CD14-positive monocyte (primary cell): ENCODE measurements around the gene ARHGEF10L. TPM values are rescaled to one million over a fixed set of nuclear protein-coding genes. Genes with fewer than 3 reads are reported as not detected.

Experiments used
- DNase-seq, 3 donors: peaks; one replicate each; pipeline ENCODE4 v3.0.0-alpha.2; 2011 to 2022
- H2AFZ ChIP-seq: 2 replicates; pipeline ENCODE4 v1.6.0; 2012; ENCODE audit warnings: mild to moderate bottlenecking, low read depth, low read length, inconsistent platforms; ENCODE audit not compliant: insufficient read depth, poor library complexity, severe bottlenecking
- H3K27ac ChIP-seq, 2 donors: 1 replicate in 1 of 2; 2 replicates in 1 of 2; pipeline ENCODE4 v1.5.1; 2012 to 2013; ENCODE audit warnings: low read length in 2 of 2, control low read depth in 1 of 2, inconsistent platforms in 1 of 2, low read depth in 1 of 2, mild to moderate bottlenecking in 1 of 2
- H3K27me3 ChIP-seq, 2 donors: one replicate each; pipeline versions ENCODE4 v1.6.0 to v1.6.1; 2011 to 2013; ENCODE audit warnings: low read length in 2 of 2; ENCODE audit not compliant: control insufficient read depth in 2 of 2, insufficient read depth in 2 of 2
- H3K36me3 ChIP-seq, 2 donors: replicated peaks in 1 of 2; 1 replicate in 1 of 2; 2 replicates in 1 of 2; pipeline versions ENCODE4 v1.5.1 to v1.6.1; 2012 to 2013; ENCODE audit warnings: low read length in 2 of 2, control low read depth in 1 of 2, inconsistent platforms in 1 of 2, mild to moderate bottlenecking in 1 of 2; ENCODE audit not compliant: insufficient read depth in 2 of 2, control insufficient read depth in 1 of 2
- H3K4me1 ChIP-seq, 2 donors: 1 replicate in 1 of 2; 2 replicates in 1 of 2; pipeline versions ENCODE4 v1.5.1 to v1.6.1; 2012 to 2013; ENCODE audit warnings: low read length in 2 of 2, control low read depth in 1 of 2, inconsistent platforms in 1 of 2, mild to moderate bottlenecking in 1 of 2, moderate library complexity in 1 of 2; ENCODE audit not compliant: insufficient read depth in 2 of 2, control insufficient read depth in 1 of 2
- H3K4me2 ChIP-seq: replicated peaks from 2 replicates; pipeline ENCODE3; 2012; ENCODE audit warnings: low read length, moderate library complexity, mild to moderate bottlenecking; ENCODE audit not compliant: poor library complexity, severe bottlenecking; ENCODE audit errors: extremely low read depth
- H3K4me3 ChIP-seq, 3 experiments: fragments of 200-600 bp in 1 of 3; sonication (generic) in 1 of 3; replicated peaks in 1 of 3; 1 replicate in 2 of 3; 2 replicates in 1 of 3; pipeline ENCODE4 v1.5.1; 2011 to 2013; ENCODE audit warnings: low read length in 3 of 3, mild to moderate bottlenecking in 3 of 3, control low read depth in 2 of 3, low read depth in 2 of 3, inconsistent platforms in 1 of 3, moderate library complexity in 1 of 3
- H3K79me2 ChIP-seq: 2 replicates; pipeline ENCODE4 v1.6.0; 2012; ENCODE audit warnings: mild to moderate bottlenecking, control low read depth, inconsistent platforms, low read length, moderate library complexity; ENCODE audit not compliant: insufficient read depth
- H3K9ac ChIP-seq: 2 replicates; pipeline ENCODE4 v1.6.0; 2017; ENCODE audit warnings: low read length, mild to moderate bottlenecking; ENCODE audit not compliant: insufficient read depth, poor library complexity, severe bottlenecking
- H3K9me3 ChIP-seq, 2 donors: replicated peaks in 1 of 2; 1 replicate in 1 of 2; 2 replicates in 1 of 2; pipeline versions ENCODE4 v1.5.1 to v1.6.1; 2012 to 2013; ENCODE audit warnings: low read length in 2 of 2, control low read depth in 1 of 2; ENCODE audit not compliant: control insufficient read depth in 1 of 2, insufficient read depth in 1 of 2
- H4K20me1 ChIP-seq: 2 replicates; pipeline ENCODE4 v1.6.0; 2012; ENCODE audit warnings: mild to moderate bottlenecking, low read length, control low read depth, moderate library complexity; ENCODE audit not compliant: insufficient read depth
- H3K27ac Mint-ChIP-seq, 7 donors: one replicate each; pipeline ENCODE4 v1.8.0; 2020; ENCODE audit warnings: mild to moderate bottlenecking in 7 of 7, mixed read lengths in 7 of 7, moderate library complexity in 6 of 7, inconsistent platforms in 2 of 7
- H3K27me3 Mint-ChIP-seq, 3 donors: one replicate each; pipeline ENCODE4 v1.8.0; 2021 to 2022; ENCODE audit warnings: low read depth in 3 of 3, mild to moderate bottlenecking in 3 of 3, mixed read lengths in 3 of 3, moderate library complexity in 3 of 3, inconsistent platforms in 1 of 3
- H3K36me3 Mint-ChIP-seq, 2 donors: one replicate each; pipeline ENCODE4 v1.8.0; 2020; ENCODE audit warnings: mixed read lengths in 2 of 2, inconsistent platforms in 1 of 2, mild to moderate bottlenecking in 1 of 2
- H3K4me1 Mint-ChIP-seq: one replicate; pipeline ENCODE4 v1.8.0; 2020; ENCODE audit warnings: mild to moderate bottlenecking, mixed read lengths
- H3K4me3 Mint-ChIP-seq, 2 donors: one replicate each; pipeline ENCODE4 v1.8.0; 2020; ENCODE audit warnings: mild to moderate bottlenecking in 2 of 2, mixed read lengths in 2 of 2, moderate library complexity in 1 of 2
- H3K9me3 Mint-ChIP-seq, 7 donors: one replicate each; pipeline ENCODE4 v1.8.0; 2020 to 2022; ENCODE audit warnings: mixed read lengths in 7 of 7, mild to moderate bottlenecking in 6 of 7, moderate library complexity in 6 of 7, inconsistent platforms in 2 of 7
- CTCF ChIP-seq: fragments of 200-600 bp; IDR thresholded peaks from one replicate; pipeline ENCODE4 v1.8.0; 2022; ENCODE audit warnings: antibody characterized with exemption, mild to moderate bottlenecking
- WGBS: methylation state at CpG from one replicate; pipeline ENCODE4 v1.1.5; 2013; ENCODE audit warnings: missing lambda C conversion rate; ENCODE audit not compliant: insufficient coverage; 5-methylcytosine and 5-hydroxymethylcytosine counted together
- intact Hi-C, 2 donors: fragments of 100-400 bp; cut with micrococcal nuclease; formaldehyde crosslinking; loops; one replicate each; pipeline versions ENCODE4 v1.15.0 to v1.15.1; 2023
- polyA plus RNA-seq, 3 donors: library from polyadenylated mRNA; depleted of rRNA in 1 of 3; unstranded in 2 of 3; stranded (reverse) in 1 of 3; fragments of 300-500 nt in 2 of 3; fragments of >200 nt in 1 of 3; fragmentation: Illumina TruSeq in 2 of 3; gene quantifications; 1 replicate in 2 of 3; 2 replicates in 1 of 3; pipeline ENCODE4 v1.2.3, GENCODE V29; 2012 to 2021

Gene ARHGEF10L
- polyA plus RNA-seq, 3 donors, result 20.7 to 95.7 (median 23.7) TPM

- H3K27me3 ChIP-seq, result no peaks in the 10 kb centered on the region
- H3K4me1 Mint-ChIP-seq, result peaks cover 38% of the 10 kb centered on the region
- no peak overlapping the region for H3K4me3 Mint-ChIP-seq
- no peak overlapping the region for H3K9ac ChIP-seq
- H3K27ac ChIP-seq, result no peak overlapping the region
- H2AFZ ChIP-seq, result no peak overlapping the region
- H3K4me2 ChIP-seq, result no peak overlapping the region
- 93% methylated on average over 8 of the region's 9 CpGs for WGBS
- peaks cover 21 to 23% of the 10 kb centered on the region in 2 donors for H3K4me1 ChIP-seq
- no peaks in the 10 kb centered on the region for H3K9me3 Mint-ChIP-seq
- H3K4me3 ChIP-seq, result no peak overlapping the region
- DNase-seq, result no peak
- no peaks in the 10 kb centered on the region for H3K9me3 ChIP-seq
- H3K27me3 Mint-ChIP-seq, result peaks cover 9 to 20% (median 10%) of the 10 kb centered on the region in 3 donors
- H3K36me3 Mint-ChIP-seq, result no peaks in the 10 kb centered on the region
- no peaks in the 10 kb centered on the region for H3K36me3 ChIP-seq
- no peak overlapping the region for H3K27ac Mint-ChIP-seq
- no peak for TF ChIP-seq CTCF
- no peaks in the 10 kb centered on the region for H4K20me1 ChIP-seq
- intact Hi-C loops, result no loop called here
- no peaks in the 10 kb centered on the region for H3K79me2 ChIP-seq
These were observed 27.4 kb downstream of the ARHGEF10L start for GRCh38 chr1:17566892-17567291.

- Mint-ChIP-seq H3K4me1 (peaks cover 36% of the 10 kb centered on the region), H3K4me3 (no peak overlapping the region), H3K27me3 (peaks cover 11 to 20% (median 12%) of the 10 kb centered on the region in 3 donors), H3K9me3 (no peaks in the 10 kb centered on the region), H3K36me3 (no peaks in the 10 kb centered on the region), H3K27ac (no peak overlapping the region)
- no peaks in the 10 kb centered on the region for H3K27me3 ChIP-seq
- no peak overlapping the region for H3K4me2 ChIP-seq
- no peak overlapping the region for H3K4me3 ChIP-seq
- no peaks in the 10 kb centered on the region for H3K36me3 ChIP-seq
- H2AFZ ChIP-seq, result no peak overlapping the region
- WGBS, result 91% methylated on average over 5 of the region's 6 CpGs
- no peak for DNase-seq
- no peak overlapping the region for H3K27ac ChIP-seq
- intact Hi-C loops, result no loop called here
- H3K4me1 ChIP-seq, result peaks cover 21 to 23% of the 10 kb centered on the region in 2 donors
- no peaks in the 10 kb centered on the region for H3K79me2 ChIP-seq
- no peaks in the 10 kb centered on the region for H4K20me1 ChIP-seq
- H3K9me3 ChIP-seq, result no peaks in the 10 kb centered on the region
- no peak overlapping the region for H3K9ac ChIP-seq
- TF ChIP-seq CTCF, result no peak
These were observed 28.1 kb downstream of the ARHGEF10L start for GRCh38 chr1:17567582-17567981.
